ENCODE measurements around the gene STK32C. TPM values are rescaled to one million over a fixed set of nuclear protein-coding genes. Genes with fewer than 3 reads are reported as not detected.

STK32C gene
- total RNA-seq, 1 donor from 2014 or later = 13.6 TPM

- H3K9me3 Mint-ChIP-seq (ENCODE audit: unreplicated experiment) = peaks cover 14% of the 10 kb centered on the region
- TF ChIP-seq EZH2 (IDR thresholded peaks at IDR 0.05; ENCODE audit: insufficient read depth, low read length) = no peak
- TF ChIP-seq, protein P1, sequence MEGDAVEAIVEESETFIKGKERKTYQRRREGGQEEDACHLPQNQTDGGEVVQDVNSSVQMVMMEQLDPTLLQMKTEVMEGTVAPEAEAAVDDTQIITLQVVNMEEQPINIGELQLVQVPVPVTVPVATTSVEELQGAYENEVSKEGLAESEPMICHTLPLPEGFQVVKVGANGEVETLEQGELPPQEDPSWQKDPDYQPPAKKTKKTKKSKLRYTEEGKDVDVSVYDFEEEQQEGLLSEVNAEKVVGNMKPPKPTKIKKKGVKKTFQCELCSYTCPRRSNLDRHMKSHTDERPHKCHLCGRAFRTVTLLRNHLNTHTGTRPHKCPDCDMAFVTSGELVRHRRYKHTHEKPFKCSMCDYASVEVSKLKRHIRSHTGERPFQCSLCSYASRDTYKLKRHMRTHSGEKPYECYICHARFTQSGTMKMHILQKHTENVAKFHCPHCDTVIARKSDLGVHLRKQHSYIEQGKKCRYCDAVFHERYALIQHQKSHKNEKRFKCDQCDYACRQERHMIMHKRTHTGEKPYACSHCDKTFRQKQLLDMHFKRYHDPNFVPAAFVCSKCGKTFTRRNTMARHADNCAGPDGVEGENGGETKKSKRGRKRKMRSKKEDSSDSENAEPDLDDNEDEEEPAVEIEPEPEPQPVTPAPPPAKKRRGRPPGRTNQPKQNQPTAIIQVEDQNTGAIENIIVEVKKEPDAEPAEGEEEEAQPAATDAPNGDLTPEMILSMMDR (IDR thresholded peaks at IDR 0.05; ENCODE audit: insufficient read depth, low read depth, low read length) = no peak
- DNase-seq (ENCODE audit: low read depth) = no peak
- H3K4me1 Mint-ChIP-seq (ENCODE audit: low read depth, unreplicated experiment) = peaks cover 2% of the 10 kb centered on the region
- H3K4me3 Mint-ChIP-seq (ENCODE audit: unreplicated experiment) = peak overlapping the region; percentile 69
- H3K79me2 ChIP-seq (ENCODE audit: insufficient read depth, low read length) = no peaks in the 10 kb centered on the region
- peaks cover 9% of the 10 kb centered on the region for H3K4me1 ChIP-seq (ENCODE audit: insufficient read depth, low read length)
- no peak overlapping the region for H3K4me2 ChIP-seq (ENCODE audit: low read length)
- H3K9ac ChIP-seq (ENCODE audit: low read length) = no peak overlapping the region
- no peak overlapping the region for H2AFZ ChIP-seq (ENCODE audit: low read depth, low read length)
- no peak overlapping the region for H3K27ac Mint-ChIP-seq (ENCODE audit: unreplicated experiment)
- H3K27ac ChIP-seq (ENCODE audit: low read depth, low read length) = no peak overlapping the region
- no peaks in the 10 kb centered on the region for H3K9me3 ChIP-seq (ENCODE audit: insufficient read depth, low read depth, low read length)
- no peaks in the 10 kb centered on the region for H3K36me3 ChIP-seq (ENCODE audit: insufficient read depth, low read length)
- peaks cover 7% of the 10 kb centered on the region for H4K20me1 ChIP-seq (ENCODE audit: insufficient read depth, low read length)
- no peak for FAIRE-seq
- no peak overlapping the region for H3K4me3 ChIP-seq (ENCODE audit: insufficient read depth, low read depth, low read length)
- peaks cover 3% of the 10 kb centered on the region for H3K27me3 ChIP-seq (ENCODE audit: insufficient read depth, low read length)
- peaks cover 30% of the 10 kb centered on the region for H3K27me3 Mint-ChIP-seq (ENCODE audit: low read depth, unreplicated experiment)
- peaks cover 3% of the 10 kb centered on the region for H3K36me3 Mint-ChIP-seq (ENCODE audit: low read depth, unreplicated experiment)
These were observed 2.3 kb upstream of the STK32C start for GRCh38 chr10:132309879-132310591.

DNA sequence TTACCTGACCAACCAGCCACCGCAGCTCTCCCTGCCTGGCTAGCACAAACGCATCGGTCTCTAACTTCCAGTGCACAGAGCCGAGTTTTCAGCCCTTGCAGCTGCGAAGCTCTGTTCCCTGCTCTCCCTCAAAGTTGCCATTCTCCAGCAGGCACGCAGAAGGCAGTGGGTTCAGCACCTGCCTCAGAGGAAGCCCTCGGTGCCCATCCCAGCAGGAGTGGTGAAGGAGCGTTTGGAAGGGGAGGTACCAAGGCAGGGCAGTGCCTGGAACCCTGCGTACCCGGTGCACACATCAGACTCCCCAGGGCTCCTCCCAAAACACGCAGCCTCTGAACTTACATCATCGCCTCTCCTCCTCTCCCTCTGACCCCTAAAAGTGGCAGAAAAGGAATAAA, 1.7 kb upstream of the STK32C start:
- Histone ChIP-seq H3K27ac (ENCODE audit: low read depth, low read length) (no peak overlapping the region), H4K20me1 (ENCODE audit: insufficient read depth, low read length) (peaks cover 7% of the 10 kb centered on the region), H3K4me2 (ENCODE audit: low read length) (no peak overlapping the region), H3K4me3 (ENCODE audit: insufficient read depth, low read depth, low read length) (no peak overlapping the region), H3K79me2 (ENCODE audit: insufficient read depth, low read length) (no peaks in the 10 kb centered on the region), H3K4me1 (ENCODE audit: insufficient read depth, low read length) (peaks cover 9% of the 10 kb centered on the region), H3K27me3 (ENCODE audit: insufficient read depth, low read length) (peaks cover 6% of the 10 kb centered on the region), H3K9ac (ENCODE audit: low read length) (no peak overlapping the region), H3K36me3 (ENCODE audit: insufficient read depth, low read length) (no peaks in the 10 kb centered on the region), H2AFZ (ENCODE audit: low read depth, low read length) (no peak overlapping the region), H3K9me3 (ENCODE audit: insufficient read depth, low read depth, low read length) (no peaks in the 10 kb centered on the region)
- no peak for TF ChIP-seq EZH2 (IDR thresholded peaks at IDR 0.05; ENCODE audit: insufficient read depth, low read length)
- TF ChIP-seq, protein P1 (IDR thresholded peaks at IDR 0.05; ENCODE audit: insufficient read depth, low read depth, low read length) = no peak
- peak overlapping the region; percentile 69 for H3K4me3 Mint-ChIP-seq (ENCODE audit: unreplicated experiment)
- H3K27ac Mint-ChIP-seq (ENCODE audit: unreplicated experiment) = no peak overlapping the region
- DNase-seq (ENCODE audit: low read depth) = no peak
- peaks cover 30% of the 10 kb centered on the region for H3K27me3 Mint-ChIP-seq (ENCODE audit: low read depth, unreplicated experiment)
- peaks cover 14% of the 10 kb centered on the region for H3K9me3 Mint-ChIP-seq (ENCODE audit: unreplicated experiment)
- H3K36me3 Mint-ChIP-seq (ENCODE audit: low read depth, unreplicated experiment) = peaks cover 3% of the 10 kb centered on the region
- no peak for FAIRE-seq
- H3K4me1 Mint-ChIP-seq (ENCODE audit: low read depth, unreplicated experiment) = peaks cover 2% of the 10 kb centered on the region
